Loucy (cell line): ENCODE data around the gene SPATA33.

Experiments
- EZH2phosphoT487 ChIP-seq: fragments of 200-600 bp; IDR thresholded peaks from 2 replicates; pipeline ENCODE4 v1.6.1; 2018; ENCODE audit warnings: antibody characterized with exemption, mild to moderate bottlenecking, moderate library complexity, borderline replicate concordance
- TF ChIP-seq, protein P1 (sequence below): fragments of 200-600 bp; sonication (generic); conservative IDR thresholded peaks from 2 replicates; pipeline ENCODE4 v1.5.1; 2014; ENCODE audit warnings: mild to moderate bottlenecking, antibody characterized with exemption, low read length

DNA sequence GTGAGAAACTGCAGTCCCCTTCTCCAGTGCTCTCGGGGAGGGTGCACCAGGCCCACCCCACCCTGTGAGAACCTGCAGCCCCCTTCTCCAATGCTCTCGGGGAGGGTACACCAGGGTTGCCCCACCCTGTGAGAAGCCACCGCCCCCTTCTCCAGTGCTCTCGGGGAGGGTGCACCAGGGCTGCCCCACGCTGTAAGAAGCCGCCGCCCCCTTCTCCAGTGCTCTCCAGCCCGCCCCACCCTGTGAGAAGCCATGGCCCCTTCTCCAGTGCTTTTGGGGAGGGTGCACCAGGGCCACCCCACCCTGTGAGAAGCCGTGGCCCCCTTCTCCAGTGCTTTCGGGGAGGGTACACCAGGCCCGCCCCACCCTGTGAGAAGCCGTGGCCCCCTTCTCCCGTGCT lies 12.1 kb downstream of the SPATA33 start:
- TF ChIP-seq, protein P1, sequence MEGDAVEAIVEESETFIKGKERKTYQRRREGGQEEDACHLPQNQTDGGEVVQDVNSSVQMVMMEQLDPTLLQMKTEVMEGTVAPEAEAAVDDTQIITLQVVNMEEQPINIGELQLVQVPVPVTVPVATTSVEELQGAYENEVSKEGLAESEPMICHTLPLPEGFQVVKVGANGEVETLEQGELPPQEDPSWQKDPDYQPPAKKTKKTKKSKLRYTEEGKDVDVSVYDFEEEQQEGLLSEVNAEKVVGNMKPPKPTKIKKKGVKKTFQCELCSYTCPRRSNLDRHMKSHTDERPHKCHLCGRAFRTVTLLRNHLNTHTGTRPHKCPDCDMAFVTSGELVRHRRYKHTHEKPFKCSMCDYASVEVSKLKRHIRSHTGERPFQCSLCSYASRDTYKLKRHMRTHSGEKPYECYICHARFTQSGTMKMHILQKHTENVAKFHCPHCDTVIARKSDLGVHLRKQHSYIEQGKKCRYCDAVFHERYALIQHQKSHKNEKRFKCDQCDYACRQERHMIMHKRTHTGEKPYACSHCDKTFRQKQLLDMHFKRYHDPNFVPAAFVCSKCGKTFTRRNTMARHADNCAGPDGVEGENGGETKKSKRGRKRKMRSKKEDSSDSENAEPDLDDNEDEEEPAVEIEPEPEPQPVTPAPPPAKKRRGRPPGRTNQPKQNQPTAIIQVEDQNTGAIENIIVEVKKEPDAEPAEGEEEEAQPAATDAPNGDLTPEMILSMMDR: no peak
- no peak for TF ChIP-seq EZH2phosphoT487
